Measurements from ENCODE around the gene TPRKB.

- TF ChIP-seq CTCF (IDR thresholded peaks at IDR 0.05; ENCODE audit: low read depth, low read length) (no peak), EZH2phosphoT487 (IDR thresholded peaks at IDR 0.05; ENCODE audit: low read depth) (no peak)
Measured at GRCh38 chr2:73714091-73714490, 23.1 kb downstream of the TPRKB start.
